PC-9 (cell line): Measurements from ENCODE around the gene GNAQ. TPM values are rescaled to one million over a fixed set of nuclear protein-coding genes. Genes with fewer than 3 reads are reported as not detected.

Experiments used
- BruUV-seq: library from RNA; stranded (reverse); fragments of 400-500 nt; replicated peaks from 2 replicates; lab custom pipeline; 2021; lab: Mats Ljungman, UMichigan
- CTCF ChIA-PET: fragments of 300-600 bp; sonication (Branson Sonifier 250); formaldehyde crosslinking; loops from one replicate; lab custom pipeline; 2022; ENCODE audit warnings: antibody characterized with exemption; lab: Charles Lee
- POLR2A ChIA-PET: fragments of 300-600 bp; sonication (Branson Sonifier 250); formaldehyde crosslinking; loops from one replicate; lab custom pipeline; 2022; ENCODE audit warnings: antibody characterized with exemption; ENCODE audit not compliant: unreplicated experiment; lab: Charles Lee
- DNase-seq, 2 experiments: peaks; one replicate each; pipeline versions ENCODE4 v3.0.0 to v3.0.0-alpha.2; 2015 to 2022; ENCODE audit warnings: mixed read lengths in 1 of 2
- H2AFZ ChIP-seq: fragments of 200-600 bp; sonication (generic); 2 replicates; pipeline ENCODE4 v1.8.1; 2017; ENCODE audit warnings: antibody characterized with exemption
- H3F3A ChIP-seq: fragments of 200-600 bp; sonication (generic); 2 replicates; pipeline ENCODE4 v1.8.1; 2017; ENCODE audit warnings: antibody characterized with exemption, mild to moderate bottlenecking, low read depth; ENCODE audit not compliant: insufficient read depth
- H3K27ac ChIP-seq: fragments of 200-600 bp; sonication (generic); 2 replicates; pipeline ENCODE4 v1.6.1; 2016; ENCODE audit warnings: mixed run types
- H3K27me3 ChIP-seq: fragments of 200-600 bp; sonication (generic); 2 replicates; pipeline ENCODE4 v1.6.1; 2016; ENCODE audit warnings: low read depth, mixed run types; ENCODE audit not compliant: insufficient read depth
- H3K36me3 ChIP-seq: fragments of 200-600 bp; sonication (generic); 2 replicates; pipeline ENCODE4 v1.6.1; 2016; ENCODE audit warnings: low read depth, mixed run types
- H3K4me1 ChIP-seq: fragments of 200-600 bp; sonication (generic); replicated peaks from 2 replicates; pipeline ENCODE4 v1.6.1; 2016; ENCODE audit warnings: mixed run types; ENCODE audit not compliant: insufficient read depth
- H3K4me2 ChIP-seq: fragments of 200-600 bp; sonication (generic); 2 replicates; pipeline ENCODE4 v1.6.1; 2017; ENCODE audit warnings: mixed run types
- H3K4me3 ChIP-seq: fragments of 200-600 bp; sonication (generic); 2 replicates; pipeline ENCODE4 v1.6.1; 2016; ENCODE audit warnings: mixed run types
- H3K79me2 ChIP-seq: fragments of 200-600 bp; sonication (generic); 2 replicates; pipeline ENCODE4 v1.6.1; 2017; ENCODE audit warnings: low read depth, mixed run types
- H3K9me2 ChIP-seq: fragments of 200-600 bp; sonication (generic); 2 replicates; pipeline ENCODE4 v1.8.1; 2017; ENCODE audit warnings: mild to moderate bottlenecking; ENCODE audit not compliant: insufficient read depth
- H3K9me3 ChIP-seq: fragments of 200-600 bp; sonication (generic); 2 replicates; pipeline ENCODE4 v1.8.1; 2016; ENCODE audit warnings: low read depth; ENCODE audit not compliant: insufficient read depth
- H4K20me1 ChIP-seq: fragments of 200-600 bp; sonication (generic); 2 replicates; pipeline ENCODE4 v1.8.1; 2017; ENCODE audit not compliant: insufficient read depth
- EZH2 ChIP-seq: fragments of 200-600 bp; sonication (generic); IDR thresholded peaks from 2 replicates; pipeline ENCODE4 v1.8.0; 2017; ENCODE audit warnings: antibody characterized with exemption, low read depth
- intact Hi-C: fragments of 100-400 bp; cut with micrococcal nuclease; formaldehyde crosslinking; loops from one replicate; pipeline ENCODE4 v1.10.0; 2022; ENCODE audit not compliant: unreplicated experiment
- total RNA-seq: library from RNA; stranded (reverse); gene quantifications from 2 replicates; pipeline ENCODE4 v1.2.3, GENCODE V29; 2021
- TF ChIP-seq, protein P1 (sequence below): fragments of 200-600 bp; sonication (generic); conservative IDR thresholded peaks from 2 replicates; pipeline ENCODE4 v1.6.1; 2017; ENCODE audit warnings: mixed run types, antibody characterized with exemption, mild to moderate bottlenecking, moderate library complexity

The GNAQ gene
- total RNA-seq, 1 experiment from 2014 or later = 51.6 TPM

GRCh38 chr9:77911928-77912327 lies 119.7 kb downstream of the GNAQ start:
- intact Hi-C loops = no loop called here

DNA sequence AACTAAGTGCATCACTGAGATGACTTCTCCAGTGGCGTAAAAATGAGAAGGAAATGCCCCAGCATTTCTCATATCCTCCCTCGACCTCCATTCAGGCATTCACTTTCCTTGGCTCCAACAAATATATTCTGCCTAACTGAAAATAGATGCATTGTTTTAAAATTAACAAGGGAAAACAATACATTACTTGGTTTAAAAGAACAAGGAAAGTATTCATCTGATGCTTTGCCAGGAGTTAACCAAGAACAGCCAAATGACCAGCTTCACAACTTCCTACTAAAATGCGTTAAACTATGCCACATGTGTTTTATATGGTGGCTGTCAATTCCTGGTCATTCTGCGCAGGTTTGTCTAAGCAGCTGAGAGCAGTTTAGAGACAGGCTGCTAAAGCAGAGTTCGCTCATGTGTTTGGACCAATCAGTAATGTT lies 121.4 kb downstream of the GNAQ start:
- intact Hi-C loops = no loop called here
- no peaks in the 10 kb centered on the region for H3K9me2 ChIP-seq

More at GRCh38 chr9:77911928-77912327, 119.7 kb downstream of the GNAQ start:
- no peak for DNase-seq
- peaks cover 18% of the 10 kb centered on the region for H3K4me1 ChIP-seq
- ChIA-PET POLR2A (interaction anchor here (0.7 kb wide), 1 partner anchor 55 kb away, joined by 4 read pairs; no protein-coding TSS in a partner anchor), CTCF (no interaction called here)
- H3K27me3 ChIP-seq = no peaks in the 10 kb centered on the region
- no peaks in the 10 kb centered on the region for H3K36me3 ChIP-seq
- H3K4me3 ChIP-seq = no peak overlapping the region
- H4K20me1 ChIP-seq = no peaks in the 10 kb centered on the region
- H3K79me2 ChIP-seq = peaks cover 31% of the 10 kb centered on the region
- H3K9me2 ChIP-seq = no peaks in the 10 kb centered on the region
- H3K4me2 ChIP-seq = no peak overlapping the region
- peaks cover 8% of the 10 kb centered on the region; the same call in 1 of the 2 replicates for H3F3A ChIP-seq
- BruUV-seq = no TSS peak
- no peak overlapping the region for H3K27ac ChIP-seq
- no peaks in the 10 kb centered on the region for H3K9me3 ChIP-seq
- H2AFZ ChIP-seq = no peak overlapping the region
- TF ChIP-seq, protein P1, sequence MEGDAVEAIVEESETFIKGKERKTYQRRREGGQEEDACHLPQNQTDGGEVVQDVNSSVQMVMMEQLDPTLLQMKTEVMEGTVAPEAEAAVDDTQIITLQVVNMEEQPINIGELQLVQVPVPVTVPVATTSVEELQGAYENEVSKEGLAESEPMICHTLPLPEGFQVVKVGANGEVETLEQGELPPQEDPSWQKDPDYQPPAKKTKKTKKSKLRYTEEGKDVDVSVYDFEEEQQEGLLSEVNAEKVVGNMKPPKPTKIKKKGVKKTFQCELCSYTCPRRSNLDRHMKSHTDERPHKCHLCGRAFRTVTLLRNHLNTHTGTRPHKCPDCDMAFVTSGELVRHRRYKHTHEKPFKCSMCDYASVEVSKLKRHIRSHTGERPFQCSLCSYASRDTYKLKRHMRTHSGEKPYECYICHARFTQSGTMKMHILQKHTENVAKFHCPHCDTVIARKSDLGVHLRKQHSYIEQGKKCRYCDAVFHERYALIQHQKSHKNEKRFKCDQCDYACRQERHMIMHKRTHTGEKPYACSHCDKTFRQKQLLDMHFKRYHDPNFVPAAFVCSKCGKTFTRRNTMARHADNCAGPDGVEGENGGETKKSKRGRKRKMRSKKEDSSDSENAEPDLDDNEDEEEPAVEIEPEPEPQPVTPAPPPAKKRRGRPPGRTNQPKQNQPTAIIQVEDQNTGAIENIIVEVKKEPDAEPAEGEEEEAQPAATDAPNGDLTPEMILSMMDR = no peak
- no peak for TF ChIP-seq EZH2

DNA sequence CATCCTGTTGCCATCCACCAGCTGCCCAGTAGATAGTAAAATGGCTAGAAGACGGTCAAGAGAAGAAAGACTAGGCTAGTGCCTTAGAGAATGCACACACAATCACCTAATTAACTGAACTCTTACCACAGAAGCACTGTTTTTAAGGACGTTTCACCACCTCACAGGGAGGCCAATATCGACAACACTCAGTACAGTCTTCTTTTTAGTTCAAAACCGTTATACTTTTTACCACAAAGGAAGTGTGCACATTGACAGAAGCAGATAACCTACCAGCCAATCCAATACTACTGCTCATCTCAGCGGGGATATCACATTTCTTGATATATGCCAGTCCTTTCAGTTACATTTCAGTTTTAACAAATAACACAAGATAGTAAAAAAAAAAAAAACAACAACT lies 122.3 kb downstream of the GNAQ start:
- Histone ChIP-seq H3K9me3 (no peaks in the 10 kb centered on the region), H3K36me3 (no peaks in the 10 kb centered on the region), H3K4me1 (peaks cover 31% of the 10 kb centered on the region), H4K20me1 (no peaks in the 10 kb centered on the region), H3K4me3 (no peak overlapping the region), H3K27me3 (no peaks in the 10 kb centered on the region), H2AFZ (no peak overlapping the region), H3F3A (peaks cover 18% of the 10 kb centered on the region), H3K4me2 (no peak overlapping the region), H3K79me2 (peaks cover 39% of the 10 kb centered on the region), H3K9me2 (no peaks in the 10 kb centered on the region), H3K27ac (no peak overlapping the region)
- POLR2A ChIA-PET = no interaction called here
- BruUV-seq = no TSS peak
- intact Hi-C loops = loop anchor here (5.0 to 10.0 kb wide), 2 partner anchors 73 to 195 kb away; no protein-coding TSS in a partner anchor
- CTCF ChIA-PET = no interaction called here
- no peak for DNase-seq
- no peak for TF ChIP-seq EZH2
- TF ChIP-seq, protein P1 = no peak

More for the DNA sequence above, 121.4 kb downstream of the GNAQ start:
- no peak overlapping the region for H2AFZ ChIP-seq
- no peaks in the 10 kb centered on the region for H3K27me3 ChIP-seq
- no peaks in the 10 kb centered on the region for H3K36me3 ChIP-seq
- peaks cover 39% of the 10 kb centered on the region for H3K79me2 ChIP-seq
- no peaks in the 10 kb centered on the region for H4K20me1 ChIP-seq
- no peak for DNase-seq
- no peak overlapping the region for H3K4me3 ChIP-seq
- ChIA-PET CTCF (no interaction called here), POLR2A (no interaction called here)
- peaks cover 9% of the 10 kb centered on the region; the same call in 1 of the 2 replicates for H3F3A ChIP-seq
- no TSS peak for BruUV-seq
- H3K27ac ChIP-seq = no peak overlapping the region
- H3K9me3 ChIP-seq = no peaks in the 10 kb centered on the region
- no peak overlapping the region for H3K4me2 ChIP-seq
- TF ChIP-seq EZH2 = no peak
- TF ChIP-seq, protein P1 = no peak
- H3K4me1 ChIP-seq = peaks cover 22% of the 10 kb centered on the region
